Astrocyte of the cerebellum (primary cell): Measurements from ENCODE around the gene HLCS.
"Not testable (repeated sequence)": the region's sequence is repeated elsewhere in the genome, so short reads cannot be mapped to it uniquely, and the experiment has no call there.

Source experiments
- DNase-seq: peaks from one replicate; pipeline ENCODE4 v3.0.0-alpha.2; 2011; ENCODE audit warnings: low read depth
- H3K4me3 ChIP-seq: 2 replicates; pipeline ENCODE4 v1.5.1; 2011; ENCODE audit warnings: mild to moderate bottlenecking, low read depth, low read length, moderate library complexity
- in situ Hi-C: cut with HindIII; loops from 2 replicates; pipeline ENCODE4 v1.10.0; 2017; ENCODE audit warnings: low sequenced_read_pairs
- TF ChIP-seq, protein P1 (sequence below): IDR thresholded peaks from 2 replicates; pipeline ENCODE4 v1.5.1; 2012; ENCODE audit warnings: low read length, low read depth, moderate library complexity, mild to moderate bottlenecking; ENCODE audit errors: missing control alignments

Gene HLCS

DNA sequence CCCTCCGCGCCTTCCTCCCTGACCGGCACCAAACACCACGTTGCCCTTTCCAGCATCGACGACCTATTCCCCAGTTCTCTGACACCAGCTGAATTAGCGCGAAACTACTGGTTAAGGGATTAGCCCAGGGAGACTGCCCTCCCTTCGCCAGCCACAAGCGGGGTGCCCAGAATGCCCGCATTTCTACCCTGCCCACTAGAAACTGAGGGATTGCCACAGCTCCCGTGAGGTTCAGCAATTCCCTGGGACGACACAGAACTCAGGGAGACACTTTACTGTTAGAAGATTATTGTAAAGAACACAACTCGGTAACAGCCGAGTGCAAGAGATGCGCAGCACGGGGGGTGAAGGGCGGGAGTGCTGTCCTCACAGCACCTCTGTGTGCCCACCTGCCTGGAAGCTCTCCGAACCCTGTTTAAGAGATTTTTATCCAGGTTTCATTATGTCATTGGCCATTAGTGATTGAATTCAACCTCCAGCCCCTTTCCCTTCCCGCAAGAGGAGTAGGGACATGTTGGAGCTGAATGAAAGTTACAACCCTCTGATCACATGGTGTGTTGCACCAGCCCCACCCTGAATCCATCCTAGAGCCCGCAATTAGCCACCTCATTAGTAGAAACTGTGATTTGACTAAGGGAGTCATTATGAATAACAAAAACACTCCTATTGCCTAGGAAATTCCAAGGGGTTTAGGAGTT is 24.2 kb upstream of the HLCS start:
- peak overlapping the region; percentile 36 for H3K4me3 ChIP-seq
- no peak for DNase-seq
- TF ChIP-seq, protein P1, sequence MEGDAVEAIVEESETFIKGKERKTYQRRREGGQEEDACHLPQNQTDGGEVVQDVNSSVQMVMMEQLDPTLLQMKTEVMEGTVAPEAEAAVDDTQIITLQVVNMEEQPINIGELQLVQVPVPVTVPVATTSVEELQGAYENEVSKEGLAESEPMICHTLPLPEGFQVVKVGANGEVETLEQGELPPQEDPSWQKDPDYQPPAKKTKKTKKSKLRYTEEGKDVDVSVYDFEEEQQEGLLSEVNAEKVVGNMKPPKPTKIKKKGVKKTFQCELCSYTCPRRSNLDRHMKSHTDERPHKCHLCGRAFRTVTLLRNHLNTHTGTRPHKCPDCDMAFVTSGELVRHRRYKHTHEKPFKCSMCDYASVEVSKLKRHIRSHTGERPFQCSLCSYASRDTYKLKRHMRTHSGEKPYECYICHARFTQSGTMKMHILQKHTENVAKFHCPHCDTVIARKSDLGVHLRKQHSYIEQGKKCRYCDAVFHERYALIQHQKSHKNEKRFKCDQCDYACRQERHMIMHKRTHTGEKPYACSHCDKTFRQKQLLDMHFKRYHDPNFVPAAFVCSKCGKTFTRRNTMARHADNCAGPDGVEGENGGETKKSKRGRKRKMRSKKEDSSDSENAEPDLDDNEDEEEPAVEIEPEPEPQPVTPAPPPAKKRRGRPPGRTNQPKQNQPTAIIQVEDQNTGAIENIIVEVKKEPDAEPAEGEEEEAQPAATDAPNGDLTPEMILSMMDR = no peak
- in situ Hi-C loops = no loop called here

- TF ChIP-seq, protein P1 = peak; percentile 47
- in situ Hi-C loops = no loop called here
- H3K4me3 ChIP-seq = peak overlapping the region; percentile 36
- peak; percentile 81 for DNase-seq
Measured at GRCh38 chr21:36989699-36990507, 23.4 kb upstream of the HLCS start.

- peak overlapping the region; percentile 36 for H3K4me3 ChIP-seq
- DNase-seq, in situ Hi-C loops: not testable (repeated sequence)
Measured at GRCh38 chr21:36989199-36989698, 22.8 kb upstream of the HLCS start.

DNA sequence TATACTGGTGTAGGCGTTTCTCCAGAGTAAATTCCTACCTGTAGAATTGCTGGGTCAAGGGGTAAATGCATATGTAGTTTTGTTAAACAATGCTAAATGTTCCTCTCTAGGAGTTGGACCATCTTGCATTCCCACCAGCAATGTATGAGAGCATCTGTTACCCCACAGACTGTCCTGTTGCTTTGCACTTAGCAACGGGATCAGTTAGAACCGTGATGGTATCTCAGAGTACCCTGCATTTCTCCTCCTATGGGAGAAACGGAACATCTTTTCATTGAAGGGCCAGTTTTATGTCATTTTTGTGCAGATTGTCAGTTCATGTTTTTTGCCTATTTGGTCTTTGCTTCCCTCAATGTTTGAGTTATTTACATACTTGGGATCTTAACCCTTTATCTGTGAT is 22.1 kb upstream of the HLCS start:
- in situ Hi-C loops = no loop called here
- no peak for DNase-seq
- no peak overlapping the region for H3K4me3 ChIP-seq
- TF ChIP-seq, protein P1 = no peak

GRCh38 chr21:36987845-36988244 is 21.4 kb upstream of the HLCS start:
- TF ChIP-seq, protein P1 = no peak

DNA sequence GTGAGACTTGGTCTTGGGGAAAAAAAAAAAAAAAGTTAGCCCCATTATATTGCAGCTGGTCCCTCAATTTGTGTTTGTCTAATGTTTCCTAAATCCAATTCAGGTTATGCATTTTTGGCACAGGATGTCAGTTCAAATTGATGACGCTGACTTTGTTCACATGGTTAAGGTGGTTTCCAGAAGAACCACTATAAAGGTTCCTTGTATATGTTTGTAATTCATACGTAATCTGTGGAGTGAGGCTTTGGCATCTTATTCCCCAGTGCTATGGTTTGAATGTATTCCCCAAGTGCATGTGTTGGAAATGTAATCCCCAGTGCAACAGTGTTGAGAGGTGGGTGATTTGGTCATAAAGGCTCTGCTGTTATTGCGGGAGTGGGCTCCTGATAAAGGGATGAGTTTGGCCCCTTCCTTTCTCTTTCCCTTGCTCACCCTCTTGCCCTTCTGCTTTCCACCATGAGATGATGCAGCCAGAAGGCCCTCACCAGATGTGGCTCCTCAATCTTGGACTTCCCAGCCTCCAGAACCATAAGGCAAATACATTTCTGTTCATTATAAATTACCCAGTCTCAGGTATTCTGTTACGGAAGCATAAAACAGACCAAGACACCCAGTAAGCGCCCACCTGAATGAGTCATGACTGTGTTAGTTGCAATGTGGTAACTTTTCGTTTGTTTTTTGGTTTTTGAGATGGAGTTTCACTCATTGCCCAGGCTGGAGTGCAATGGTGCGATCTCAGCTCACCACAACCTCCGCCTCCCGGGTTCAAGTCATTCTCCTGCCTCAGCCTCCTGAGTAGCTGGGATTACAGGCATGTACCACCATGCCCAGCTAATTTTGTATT is 19.5 kb upstream of the HLCS start:
- in situ Hi-C loops = no loop called here
- TF ChIP-seq, protein P1 = no peak
- H3K4me3 ChIP-seq = no peak overlapping the region
- DNase-seq = no peak

More at GRCh38 chr21:36987845-36988244, 21.4 kb upstream of the HLCS start:
- in situ Hi-C loops = no loop called here
- DNase-seq = no peak
- no peak overlapping the region for H3K4me3 ChIP-seq
